GM12878 (cell line): ENCODE results near the gene CEP63. TPM values are rescaled to one million over a fixed set of nuclear protein-coding genes. Genes with fewer than 3 reads are reported as not detected.

Source experiments
- ATAC-seq: fragments of 200-7000 bp; cut with Tn5 transposase; 3 replicates; pipeline ENCODE4 v1.9.1; 2020; ENCODE audit warnings: mild to moderate bottlenecking, moderate library complexity
- BruUV-seq: library from RNA; stranded (reverse); fragments of 400-500 nt; replicated peaks from 2 replicates; lab custom pipeline; 2021; lab: Mats Ljungman, UMichigan
- CTCF ChIA-PET: fragments of 300-600 bp; sonication (Branson Sonifier 250); formaldehyde crosslinking; extraction: SDS; loops from one replicate; lab custom pipeline; 2021; ENCODE audit warnings: inconsistent platforms; lab: Yijun Ruan, JAX
- POLR2A ChIA-PET: fragments of 350-600 bp; formaldehyde crosslinking; extraction: SDS; loops from one replicate; lab custom pipeline; 2021; ENCODE audit warnings: inconsistent platforms; lab: Charles Lee
- RAD21 ChIA-PET: fragments of 300-600 bp; sonication (Branson Sonifier 250); formaldehyde crosslinking; loops from one replicate; lab custom pipeline; 2023; ENCODE audit warnings: antibody characterized with exemption; ENCODE audit not compliant: unreplicated experiment; lab: Charles Lee
- SMC1A ChIA-PET: fragments of 300-600 bp; sonication (Branson Sonifier 250); formaldehyde crosslinking; loops from one replicate; lab custom pipeline; 2023; ENCODE audit not compliant: unreplicated experiment, uncharacterized antibody; lab: Charles Lee
- DNase-seq: peaks from one replicate; pipeline ENCODE4 v3.0.0-alpha.2; 2011; ENCODE audit warnings: low read depth, low spot score
- FAIRE-seq: peaks from 3 replicates; lab custom pipeline; 2011; peaks lifted over from hg19 to GRCh38; lab: Jason Lieb, UNC
- H2AFZ ChIP-seq: 2 replicates; pipeline ENCODE4 v1.6.0; 2011; ENCODE audit warnings: low read depth, low read length, control low read depth; ENCODE audit not compliant: control insufficient read depth
- H3K27ac ChIP-seq: 2 replicates; pipeline ENCODE4 v1.5.1; 2011; ENCODE audit warnings: control low read depth; ENCODE audit not compliant: control insufficient read depth, insufficient read depth
- H3K27me3 ChIP-seq, 2 experiments: replicated peaks in 1 of 2; 2 replicates each; pipeline versions ENCODE4 v1.6.0 to v1.6.1; 2011; ENCODE audit warnings: low read length in 1 of 2; ENCODE audit not compliant: control insufficient read depth in 2 of 2, insufficient read depth in 2 of 2
- H3K36me3 ChIP-seq, 2 experiments: 2 replicates each; pipeline ENCODE4 v1.5.1; 2011; ENCODE audit warnings: low read length in 1 of 2; ENCODE audit not compliant: control insufficient read depth in 2 of 2, insufficient read depth in 2 of 2
- H3K4me1 ChIP-seq: 2 replicates; pipeline ENCODE4 v1.6.1; 2011; ENCODE audit warnings: mild to moderate bottlenecking, low read length, moderate library complexity, mixed read lengths; ENCODE audit not compliant: control insufficient read depth, insufficient read depth
- H3K4me2 ChIP-seq: 2 replicates; pipeline ENCODE4 v1.6.0; 2011; ENCODE audit warnings: control low read depth; ENCODE audit not compliant: control insufficient read depth, insufficient read depth
- H3K4me3 ChIP-seq: fragments of 200-600 bp; sonication (generic); 2 replicates; pipeline ENCODE4 v1.5.1; 2016
- H3K79me2 ChIP-seq: 2 replicates; pipeline ENCODE4 v1.6.0; 2011; ENCODE audit warnings: low read length; ENCODE audit not compliant: control insufficient read depth, insufficient read depth
- H3K9ac ChIP-seq: 2 replicates; pipeline ENCODE4 v1.8.0; 2011; ENCODE audit warnings: low read length, control low read depth, mixed read lengths; ENCODE audit not compliant: control insufficient read depth, insufficient read depth
- H3K9me3 ChIP-seq: replicated peaks from 3 replicates; pipeline ENCODE4 v1.5.1; 2011; ENCODE audit warnings: mild to moderate bottlenecking, low read length; ENCODE audit not compliant: control insufficient read depth, insufficient read depth
- H4K20me1 ChIP-seq: 2 replicates; pipeline ENCODE4 v1.6.0; 2011; ENCODE audit not compliant: control insufficient read depth, insufficient read depth
- FOXM1 ChIP-seq: IDR thresholded peaks from 2 replicates; pipeline ENCODE4 v1.6.1; 2012; ENCODE audit warnings: low read depth, mild to moderate bottlenecking, inconsistent platforms, low read length, moderate library complexity
- HDAC6 ChIP-seq: fragments of 200-600 bp; sonication (generic); IDR thresholded peaks from one replicate; pipeline ENCODE4 v1.8.0; 2017; ENCODE audit warnings: antibody characterized with exemption; ENCODE audit not compliant: unreplicated experiment
- NR2C2 ChIP-seq: IDR thresholded peaks from 2 replicates; pipeline ENCODE4 v1.6.1; 2011; ENCODE audit warnings: borderline replicate concordance, low read depth; ENCODE audit not compliant: control insufficient read depth, insufficient read length
- POLR2AphosphoS5 ChIP-seq: IDR thresholded peaks from 2 replicates; pipeline ENCODE4 v1.6.1; 2011; ENCODE audit warnings: mild to moderate bottlenecking, low read length, inconsistent platforms
- RBBP5 ChIP-seq: fragments of 200-600 bp; sonication (generic); conservative IDR thresholded peaks from 2 replicates; pipeline ENCODE4 v1.6.1; 2016
- SIX5 ChIP-seq: IDR thresholded peaks from 2 replicates; pipeline ENCODE4 v1.6.1; 2011; ENCODE audit warnings: mild to moderate bottlenecking, low read depth, low read length, moderate library complexity; ENCODE audit not compliant: severe bottlenecking
- WGBS: methylation state at CpG from one replicate; pipeline ENCODE4 v1.1.6; 2016; ENCODE audit warnings: low lambda C conversion rate; ENCODE audit not compliant: insufficient replicate concordance, insufficient coverage; ENCODE audit errors: missing lambda C conversion rate; 5-methylcytosine and 5-hydroxymethylcytosine counted together
- in situ Hi-C: fragments of 300-500 bp; cut with MboI; formaldehyde crosslinking; loops from 9 replicates; pipeline ENCODE4 v1.14.3; 2018; ENCODE audit warnings: mixed read lengths
- intact Hi-C: fragments of 100-400 bp; cut with micrococcal nuclease; formaldehyde crosslinking; loops from one replicate; pipeline ENCODE4 v1.14.2; 2022; ENCODE audit not compliant: unreplicated experiment
- polyA plus RNA-seq, 11 experiments: library from polyadenylated mRNA; depleted of rRNA in 4 of 11; unstranded in 6 of 11; stranded (reverse) in 5 of 11; fragments of >200 nt; fragmentation: Nextera tagmentation in 4 of 11; fragmentation: Illumina TruSeq in 1 of 11; extraction: Ambion mirVana in 4 of 11; extraction: Trizol in 1 of 11; gene quantifications; 1 replicate in 1 of 11; 2 replicates in 10 of 11; pipeline versions ENCODE4 v1.2.1 to v1.2.3, GENCODE V29; 2011 to 2016; ENCODE audit warnings: inconsistent platforms in 2 of 11, missing spikeins in 2 of 11, low read depth in 1 of 11
- total RNA-seq, 4 experiments: library from RNA; depleted of rRNA in 3 of 4; stranded (reverse); fragments of >200 nt in 3 of 4; fragmentation: Illumina TruSeq in 1 of 4; extraction: Trizol in 1 of 4; gene quantifications; 2 replicates each; pipeline versions ENCODE4 v1.2.1 to v1.2.3, GENCODE V29; 2013 to 2021

Gene CEP63
- total and polyA plus RNA-seq, 10 of the 15 experiments (the other 5 are each of a cell fraction or from before 2014, with no cell fraction given), result 14.0 to 36.9 (median 26.8) TPM

- Histone ChIP-seq H3K36me3 (no peaks in the 10 kb centered on the region; a peak in 1 of 4 replicates), H3K9ac (no peak overlapping the region), H3K4me2 (no peak overlapping the region), H3K27me3 (no peaks in the 10 kb centered on the region), H2AFZ (no peak overlapping the region), H4K20me1 (no peaks in the 10 kb centered on the region), H3K9me3 (peaks cover 8% of the 10 kb centered on the region; the same call in 2 of the 3 replicates), H3K79me2 (0 out of 2 replicates have a peak, but pooled peaks cover 1% of the 10 kb centered on the region), H3K4me1 (no peaks in the 10 kb centered on the region), H3K27ac (no peak overlapping the region), H3K4me3 (no peak overlapping the region)
- TF ChIP-seq NR2C2 (no peak), RBBP5 (no peak)
- RAD21 ChIA-PET, result no interaction called here
- FAIRE-seq (no peak), ATAC-seq (no peak), DNase-seq (no peak)
- no TSS peak for BruUV-seq
- CTCF ChIA-PET, result no interaction called here
- POLR2A ChIA-PET, result no interaction called here
- SMC1A ChIA-PET, result no interaction called here
- intact Hi-C loops (no loop called here), in situ Hi-C loops (no loop called here)
Observed at GRCh38 chr3:134525293-134525692, 39.4 kb downstream of the CEP63 start.

- no TSS peak for BruUV-seq
- 100% methylated on average over 1 of the region's 1 CpG for WGBS
- H3K9ac ChIP-seq, result no peak overlapping the region
Observed at GRCh38 chr3:134526319-134526718, 40.5 kb downstream of the CEP63 start.

More at GRCh38 chr3:134526319-134526718, 40.5 kb downstream of the CEP63 start:
- H3K27me3 ChIP-seq, result no peaks in the 10 kb centered on the region
- no peak overlapping the region for H3K4me2 ChIP-seq
- 0 out of 2 replicates have a peak, but pooled peaks cover 1% of the 10 kb centered on the region for H3K79me2 ChIP-seq
- H3K4me1 ChIP-seq, result no peaks in the 10 kb centered on the region
- H3K9me3 ChIP-seq, result peaks cover 8% of the 10 kb centered on the region; the same call in 2 of the 3 replicates
- RAD21 ChIA-PET, result interaction anchor here (0.7 kb wide), 1 partner anchor 1306 kb away, joined by 3 read pairs; no protein-coding TSS in a partner anchor
- no peaks in the 10 kb centered on the region for H4K20me1 ChIP-seq
- TF ChIP-seq HDAC6 (no peak), POLR2AphosphoS5 (no peak), SIX5 (no peak), FOXM1 (no peak)
- POLR2A ChIA-PET, result no interaction called here
- ATAC-seq (no peak), DNase-seq (no peak), FAIRE-seq (no peak)
- H3K4me3 ChIP-seq, result no peak overlapping the region
- SMC1A ChIA-PET, result interaction anchor here (0.6 kb wide), 1 partner anchor 948 kb away, joined by 3 read pairs; no protein-coding TSS in a partner anchor
- CTCF ChIA-PET, result interaction anchor here (0.6 kb wide), 1 partner anchor 16 kb away, joined by 3 read pairs; no protein-coding TSS in a partner anchor
- intact Hi-C loops (no loop called here), in situ Hi-C loops (no loop called here)
- no peaks in the 10 kb centered on the region; a peak in 1 of 4 replicates for H3K36me3 ChIP-seq
- no peak overlapping the region for H3K27ac ChIP-seq
- no peak overlapping the region for H2AFZ ChIP-seq
